ENCODE measurements around the gene ALK. TPM values are rescaled to one million over a fixed set of nuclear protein-coding genes. Genes with fewer than 3 reads are reported as not detected.

Gene ALK
- total RNA-seq, 2 experiments from 2014 or later = not detected

- H3K4me1 Mint-ChIP-seq (ENCODE audit: low read depth) = no peaks in the 10 kb centered on the region
- CTCF ChIA-PET = no interaction called here
- no peak for ATAC-seq
These were observed 138.6 kb downstream of the ALK start for GRCh38 chr2:29782549-29783458.

DNA sequence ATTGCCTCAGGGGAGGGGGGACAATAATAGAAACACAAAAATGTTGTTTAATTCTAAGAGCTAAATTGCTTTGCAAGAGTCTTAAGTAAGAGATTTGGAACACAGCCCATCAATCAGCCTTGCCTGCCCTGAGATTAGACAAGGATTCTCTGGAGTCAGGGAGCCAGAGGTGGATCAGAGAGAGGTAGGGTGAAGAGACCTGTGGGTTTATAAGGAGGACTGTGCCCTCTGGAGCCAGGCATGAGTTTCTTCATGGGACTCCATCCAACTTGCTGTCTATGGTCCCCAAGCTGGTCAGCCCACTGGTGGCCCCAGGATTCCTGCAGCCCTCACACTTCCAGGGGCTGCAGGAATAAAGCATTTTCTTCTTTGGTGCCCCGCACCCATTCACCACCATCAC, 139.3 kb downstream of the ALK start:
- H3K36me3 Mint-ChIP-seq (ENCODE audit: low read depth) = no peaks in the 10 kb centered on the region
- no peak for DNase-seq
- no peak overlapping the region for H3K4me3 Mint-ChIP-seq
- ChIA-PET CTCF (no interaction called here), POLR2A (no interaction called here)
- no peak overlapping the region for H3K27ac Mint-ChIP-seq
- intact Hi-C loops (cut with micrococcal nuclease) = no loop called here
- H3K27me3 Mint-ChIP-seq = peaks cover 12% of the 10 kb centered on the region
- H3K4me1 Mint-ChIP-seq (ENCODE audit: low read depth) = no peaks in the 10 kb centered on the region
- TF ChIP-seq, protein P1, sequence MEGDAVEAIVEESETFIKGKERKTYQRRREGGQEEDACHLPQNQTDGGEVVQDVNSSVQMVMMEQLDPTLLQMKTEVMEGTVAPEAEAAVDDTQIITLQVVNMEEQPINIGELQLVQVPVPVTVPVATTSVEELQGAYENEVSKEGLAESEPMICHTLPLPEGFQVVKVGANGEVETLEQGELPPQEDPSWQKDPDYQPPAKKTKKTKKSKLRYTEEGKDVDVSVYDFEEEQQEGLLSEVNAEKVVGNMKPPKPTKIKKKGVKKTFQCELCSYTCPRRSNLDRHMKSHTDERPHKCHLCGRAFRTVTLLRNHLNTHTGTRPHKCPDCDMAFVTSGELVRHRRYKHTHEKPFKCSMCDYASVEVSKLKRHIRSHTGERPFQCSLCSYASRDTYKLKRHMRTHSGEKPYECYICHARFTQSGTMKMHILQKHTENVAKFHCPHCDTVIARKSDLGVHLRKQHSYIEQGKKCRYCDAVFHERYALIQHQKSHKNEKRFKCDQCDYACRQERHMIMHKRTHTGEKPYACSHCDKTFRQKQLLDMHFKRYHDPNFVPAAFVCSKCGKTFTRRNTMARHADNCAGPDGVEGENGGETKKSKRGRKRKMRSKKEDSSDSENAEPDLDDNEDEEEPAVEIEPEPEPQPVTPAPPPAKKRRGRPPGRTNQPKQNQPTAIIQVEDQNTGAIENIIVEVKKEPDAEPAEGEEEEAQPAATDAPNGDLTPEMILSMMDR (IDR thresholded peaks at IDR 0.05) = no peak
- ATAC-seq = no peak
- no peaks in the 10 kb centered on the region for H3K9me3 Mint-ChIP-seq

More at GRCh38 chr2:29782549-29783458, 138.6 kb downstream of the ALK start:
- TF ChIP-seq, protein P1 (IDR thresholded peaks at IDR 0.05) = no peak
- intact Hi-C loops (cut with micrococcal nuclease) = no loop called here
- POLR2A ChIA-PET = no interaction called here
- no peak overlapping the region for H3K4me3 Mint-ChIP-seq
- no peak overlapping the region for H3K27ac Mint-ChIP-seq
- no peaks in the 10 kb centered on the region for H3K36me3 Mint-ChIP-seq (ENCODE audit: low read depth)
- DNase-seq = no peak
- H3K27me3 Mint-ChIP-seq = peaks cover 12% of the 10 kb centered on the region
- no peaks in the 10 kb centered on the region for H3K9me3 Mint-ChIP-seq

- TF ChIP-seq, protein P1 (IDR thresholded peaks at IDR 0.05) = no peak
- ChIA-PET CTCF (no interaction called here), POLR2A (no interaction called here)
- Mint-ChIP-seq H3K27me3 (peaks cover 10% of the 10 kb centered on the region), H3K9me3 (no peaks in the 10 kb centered on the region), H3K4me3 (no peak overlapping the region), H3K27ac (no peak overlapping the region), H3K4me1 (ENCODE audit: low read depth) (no peaks in the 10 kb centered on the region), H3K36me3 (ENCODE audit: low read depth) (no peaks in the 10 kb centered on the region)
- intact Hi-C loops (cut with micrococcal nuclease) = no loop called here
- ATAC-seq (no peak), DNase-seq (no peak)
These were observed 140.5 kb downstream of the ALK start for GRCh38 chr2:29780906-29781305.

DNA sequence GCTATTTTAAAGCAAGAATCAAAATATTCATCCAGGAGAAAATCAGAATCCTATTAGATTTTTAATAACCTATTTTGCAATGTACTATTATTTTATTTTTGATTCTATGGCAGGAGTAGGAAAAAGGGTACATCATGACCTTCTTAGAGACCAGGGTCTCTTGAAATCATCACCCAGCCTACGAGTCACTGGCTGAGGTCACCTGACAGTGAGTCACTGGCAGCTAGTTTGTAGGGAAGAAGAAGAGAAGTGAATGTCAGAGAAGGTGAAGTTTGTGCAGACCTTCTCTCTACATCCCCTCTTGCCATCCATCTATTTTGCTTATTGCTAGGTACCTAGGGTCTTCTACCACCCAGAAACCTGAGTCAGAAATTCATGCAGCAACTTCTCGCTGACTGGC, 144.2 kb downstream of the ALK start:
- ChIA-PET CTCF (no interaction called here), POLR2A (no interaction called here)
- DNase-seq = peak; percentile 16
- Mint-ChIP-seq H3K4me3 (no peak overlapping the region), H3K4me1 (ENCODE audit: low read depth) (no peaks in the 10 kb centered on the region), H3K9me3 (no peaks in the 10 kb centered on the region), H3K36me3 (ENCODE audit: low read depth) (no peaks in the 10 kb centered on the region), H3K27ac (no peak overlapping the region), H3K27me3 (peaks cover 2% of the 10 kb centered on the region)
- ATAC-seq = no peak
- intact Hi-C loops (cut with micrococcal nuclease) = no loop called here
- TF ChIP-seq, protein P1 (IDR thresholded peaks at IDR 0.05) = no peak

- Mint-ChIP-seq H3K36me3 (ENCODE audit: low read depth) (no peaks in the 10 kb centered on the region), H3K4me1 (ENCODE audit: low read depth) (no peaks in the 10 kb centered on the region), H3K27ac (no peak overlapping the region), H3K27me3 (peaks cover 2% of the 10 kb centered on the region), H3K4me3 (no peak overlapping the region), H3K9me3 (no peaks in the 10 kb centered on the region)
- ChIA-PET CTCF (no interaction called here), POLR2A (no interaction called here)
- DNase-seq (no peak), ATAC-seq (no peak)
- TF ChIP-seq, protein P1 (IDR thresholded peaks at IDR 0.05) = no peak
- intact Hi-C loops (cut with micrococcal nuclease) = no loop called here
These were observed 145.0 kb downstream of the ALK start for GRCh38 chr2:29776406-29776805.
